ENCODE results near the gene EGR1.

EGR1 gene

GRCh38 chr5:138515556-138516245 lies 50.4 kb downstream of the EGR1 start:
- no peak for DNase-seq

GRCh38 chr5:138517437-138517836 lies 52.2 kb downstream of the EGR1 start:
- no peak for DNase-seq
